Activated CD8-positive, alpha-beta memory T cell treated with anti-CD3 and anti-CD28 coated beads, Interleukin-2, amount 50 U/mL, for 48 hours (primary cell): ENCODE measurements around the gene BICDL2.

Experiments used
- DNase-seq: peaks from one replicate; pipeline ENCODE4 v3.0.0-alpha.2; 2020

BICDL2 gene

DNA sequence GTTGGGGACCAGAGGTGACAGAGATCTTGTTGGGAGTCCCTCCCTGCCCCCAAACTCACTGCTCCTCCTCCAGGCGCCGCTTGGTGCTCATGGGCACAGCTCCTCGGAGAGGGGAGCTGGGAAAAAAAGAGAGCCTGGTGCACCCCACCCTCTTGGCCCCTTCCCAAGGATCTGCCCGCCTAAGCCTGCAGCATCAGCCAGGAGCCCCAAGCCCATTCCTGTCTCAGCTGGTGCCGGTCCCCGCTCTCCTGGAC, 13.4 kb downstream of the BICDL2 start:
- DNase-seq = no peak

DNA sequence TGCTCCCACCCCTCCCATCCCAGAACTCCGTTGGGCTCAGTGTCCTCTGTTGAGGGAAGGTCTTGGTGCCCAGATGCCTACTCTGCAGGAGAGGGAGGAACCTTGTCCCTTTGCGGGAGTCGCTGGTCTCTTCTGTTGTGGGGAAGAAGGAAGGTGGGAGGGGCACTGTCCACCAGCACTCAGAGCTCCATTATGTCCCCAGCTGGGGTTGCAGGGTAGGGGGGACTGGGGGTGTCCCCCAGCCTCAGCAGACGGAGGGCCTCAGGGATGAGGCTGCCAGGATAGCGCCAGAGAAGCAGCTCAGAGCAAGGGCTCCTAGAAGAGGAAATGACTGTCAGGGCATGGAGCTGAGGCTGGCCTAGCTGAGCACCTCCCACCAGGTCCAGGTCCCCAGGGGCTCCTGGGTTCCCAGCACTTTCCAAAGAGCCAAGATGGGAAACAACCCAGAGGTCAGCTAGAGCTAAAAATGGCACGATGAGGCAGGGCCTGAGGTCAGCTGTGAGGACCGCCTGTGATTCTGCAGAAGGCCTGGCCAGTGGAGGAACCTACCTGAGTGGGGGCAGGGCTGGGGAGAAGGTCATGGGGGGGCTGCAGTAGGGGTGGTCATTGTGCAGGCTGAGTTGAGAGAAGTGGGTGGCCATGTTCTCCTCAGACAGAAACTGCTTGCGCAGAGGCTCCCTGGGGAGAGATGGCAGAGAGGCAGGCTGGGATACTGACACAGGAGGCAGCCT, 13.9 kb downstream of the BICDL2 start:
- no peak for DNase-seq

GRCh38 chr16:3022208-3022683, 14.5 kb downstream of the BICDL2 start:
- DNase-seq = peak; percentile 92

DNA sequence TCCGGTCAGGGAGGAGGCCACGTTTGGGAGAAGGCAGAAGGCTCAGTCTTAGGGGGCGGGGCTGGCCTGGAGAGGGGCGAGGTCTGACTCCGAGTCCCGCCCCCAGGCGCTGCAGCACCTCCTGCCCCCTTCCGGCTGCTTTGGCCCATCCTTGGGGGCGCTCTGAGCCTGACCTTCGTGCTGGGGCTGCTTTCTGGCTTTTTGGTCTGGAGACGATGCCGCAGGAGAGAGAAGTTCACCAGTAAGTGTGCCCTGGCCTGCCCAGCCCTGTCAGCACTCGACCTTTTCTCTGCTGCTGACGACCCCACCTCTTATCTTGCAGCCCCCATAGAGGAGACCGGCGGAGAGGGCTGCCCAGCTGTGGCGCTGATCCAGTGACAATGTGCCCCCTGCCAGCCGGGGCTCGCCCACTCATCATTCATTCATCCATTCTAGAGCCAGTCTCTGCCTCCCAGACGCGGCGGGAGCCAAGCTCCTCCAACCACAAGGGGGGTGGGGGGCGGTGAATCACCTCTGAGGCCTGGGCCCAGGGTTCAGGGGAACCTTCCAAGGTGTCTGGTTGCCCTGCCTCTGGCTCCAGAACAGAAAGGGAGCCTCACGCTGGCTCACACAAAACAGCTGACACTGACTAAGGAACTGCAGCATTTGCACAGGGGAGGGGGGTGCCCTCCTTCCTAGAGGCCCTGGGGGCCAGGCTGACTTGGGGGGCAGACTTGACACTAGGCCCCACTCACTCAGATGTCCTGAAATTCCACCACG, 15.1 kb downstream of the BICDL2 start:
- peak; percentile 89 for DNase-seq

- peak; percentile 76 for DNase-seq
Observed at GRCh38 chr16:3020604-3021448, 15.9 kb downstream of the BICDL2 start.

- DNase-seq = peak; percentile 86
Observed at GRCh38 chr16:3020247-3020603, 16.5 kb downstream of the BICDL2 start, which contains the start of gene TNFRSF12A. Gene TNFRSF12A, plus strand, starts transcription at chr16:3020368. Its CDS starts 30 bp downstream, at chr16:3020398.

- DNase-seq = no peak
Observed at GRCh38 chr16:3019594-3020246, 17.0 kb downstream of the BICDL2 start.

- peak; percentile 80 for DNase-seq
Observed at GRCh38 chr16:3017794-3018506, 18.8 kb downstream of the BICDL2 start, which contains the start of gene CLDN6. Gene CLDN6, minus strand, starts transcription at chr16:3018183. Its CDS starts 2,162 bp downstream, at chr16:3016021.

- DNase-seq = no peak
Observed at GRCh38 chr16:3017344-3017743, 19.4 kb downstream of the BICDL2 start.

- no peak for DNase-seq
Observed at GRCh38 chr16:3015865-3016521, 20.8 kb downstream of the BICDL2 start.

- no peak for DNase-seq
Observed at GRCh38 chr16:3014971-3015370, 21.8 kb downstream of the BICDL2 start.

- DNase-seq = no peak
Observed at GRCh38 chr16:3013998-3014690, 22.6 kb downstream of the BICDL2 start.

DNA sequence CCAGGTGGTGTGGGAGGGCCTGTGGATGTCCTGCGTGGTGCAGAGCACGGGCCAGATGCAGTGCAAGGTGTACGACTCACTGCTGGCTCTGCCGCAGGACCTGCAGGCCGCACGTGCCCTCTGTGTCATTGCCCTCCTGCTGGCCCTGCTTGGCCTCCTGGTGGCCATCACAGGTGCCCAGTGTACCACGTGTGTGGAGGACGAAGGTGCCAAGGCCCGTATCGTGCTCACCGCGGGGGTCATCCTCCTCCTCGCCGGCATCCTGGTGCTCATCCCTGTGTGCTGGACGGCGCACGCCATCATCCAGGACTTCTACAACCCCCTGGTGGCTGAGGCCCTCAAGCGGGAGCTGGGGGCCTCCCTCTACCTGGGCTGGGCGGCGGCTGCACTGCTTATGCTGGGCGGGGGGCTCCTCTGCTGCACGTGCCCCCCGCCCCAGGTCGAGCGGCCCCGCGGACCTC, 23.2 kb downstream of the BICDL2 start:
- DNase-seq = no peak

DNA sequence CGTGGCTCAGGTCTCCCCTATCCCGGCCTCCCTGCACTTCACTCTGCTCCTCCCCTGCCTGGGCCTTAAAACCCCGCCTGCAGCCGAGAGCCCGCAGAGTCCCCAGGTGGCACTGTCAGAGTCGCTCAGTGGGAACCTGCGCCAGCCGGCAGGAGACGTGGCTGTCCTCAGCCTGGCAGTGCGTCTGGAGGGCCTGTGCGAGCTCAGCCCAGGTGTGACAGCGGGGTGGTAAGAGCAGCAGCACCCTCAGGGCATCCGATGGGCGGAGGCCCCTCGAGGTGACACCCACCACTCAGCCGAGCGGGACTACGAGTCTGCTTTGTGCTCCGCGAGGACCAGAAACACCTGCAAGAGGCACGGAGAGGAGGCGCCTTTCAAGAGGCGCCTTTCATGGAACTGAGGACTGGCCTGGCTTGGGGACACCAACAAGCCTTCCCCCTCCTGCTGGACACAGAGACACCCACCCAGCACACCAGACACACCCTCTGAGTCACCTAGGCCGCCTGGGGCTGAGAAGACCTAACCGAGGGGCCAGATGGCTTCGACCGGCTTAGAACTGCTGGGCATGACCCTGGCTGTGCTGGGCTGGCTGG, 23.8 kb downstream of the BICDL2 start, which contains the start of gene CLDN9:
Gene CLDN9, plus strand, starts transcription at position 96 of the 593 bp plus-strand sequence. Its CDS starts 440 bp downstream, at position 536.
- no peak for DNase-seq

DNA sequence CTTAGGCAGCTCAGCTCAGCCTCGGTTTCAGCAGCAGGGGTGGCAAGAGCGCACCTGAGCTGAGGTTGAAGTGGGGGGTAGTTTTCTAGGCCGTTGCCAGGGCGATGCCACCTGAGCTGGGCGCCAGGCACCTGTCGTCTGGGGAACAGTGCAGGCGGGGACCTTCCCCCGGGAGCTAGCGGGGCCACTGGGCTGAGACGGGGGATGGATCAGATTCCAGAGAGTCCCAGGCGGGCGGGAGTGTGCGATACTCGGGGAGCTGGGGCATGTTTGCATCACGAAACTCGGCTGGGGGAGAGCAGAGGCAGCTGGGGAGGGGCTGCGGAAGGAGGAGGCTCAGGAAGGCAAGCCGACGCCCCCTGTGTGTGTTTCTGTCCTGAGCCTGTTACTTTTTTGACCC, 24.5 kb downstream of the BICDL2 start:
- DNase-seq = no peak

- no peak for DNase-seq
Observed at GRCh38 chr16:3010510-3010909, 26.2 kb downstream of the BICDL2 start.

- DNase-seq = no peak
Observed at GRCh38 chr16:3009568-3010390, 27.0 kb downstream of the BICDL2 start.

DNA sequence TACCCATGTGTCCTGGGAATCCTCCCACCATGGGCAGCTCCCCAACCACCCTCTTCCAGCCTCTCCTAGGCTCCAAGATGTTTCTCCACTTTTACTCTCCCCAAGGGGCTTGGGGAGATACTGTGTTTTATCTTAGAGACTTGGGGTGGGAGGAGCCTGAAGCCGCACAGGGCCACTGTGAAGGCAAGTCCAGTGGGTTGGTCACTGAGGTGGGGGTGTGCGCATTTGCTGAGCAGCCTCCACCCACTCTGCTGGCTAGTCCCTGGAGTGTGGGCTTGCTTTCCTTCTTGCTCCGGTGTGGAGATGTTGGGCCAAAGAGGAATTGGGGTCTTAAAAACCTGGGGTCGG, 28.1 kb downstream of the BICDL2 start:
- DNase-seq = no peak

GRCh38 chr16:3007957-3008689, 28.6 kb downstream of the BICDL2 start:
- no peak for DNase-seq
